GM19043 (cell line): ENCODE data around the gene MARCO.
"Not testable (repeated sequence)": the region's sequence is repeated elsewhere in the genome, so short reads cannot be mapped to it uniquely, and the experiment has no call there.

ENCODE experiments used
- ATAC-seq: cut with Tn5 transposase; IDR thresholded peaks from one replicate; pipeline ENCODE4 v1.9.1; 2021; ENCODE audit warnings: low read depth; ENCODE audit not compliant: unreplicated experiment

MARCO gene

GRCh38 chr2:118994778-118995177, 52.8 kb downstream of the MARCO start:
- ATAC-seq: no peak

GRCh38 chr2:119003856-119004255, 61.9 kb downstream of the MARCO start:
- not testable (repeated sequence) for ATAC-seq

GRCh38 chr2:119004602-119005001, 62.6 kb downstream of the MARCO start:
- ATAC-seq: no peak

- no peak for ATAC-seq
Observed at GRCh38 chr2:119005051-119005450, 63.1 kb downstream of the MARCO start.

- ATAC-seq: no peak
Observed at GRCh38 chr2:119005555-119005954, 63.6 kb downstream of the MARCO start.

- ATAC-seq: no peak
Observed at GRCh38 chr2:119006441-119006840, 64.4 kb downstream of the MARCO start.

GRCh38 chr2:119008108-119008507, 66.1 kb downstream of the MARCO start:
- no peak for ATAC-seq

GRCh38 chr2:119009110-119009509, 67.1 kb downstream of the MARCO start:
- no peak for ATAC-seq

GRCh38 chr2:119010336-119010735, 68.3 kb downstream of the MARCO start:
- ATAC-seq: no peak

- no peak for ATAC-seq
Observed at GRCh38 chr2:119011162-119011909, 69.3 kb downstream of the MARCO start.

- no peak for ATAC-seq
Observed at GRCh38 chr2:119011910-119012209, 69.9 kb downstream of the MARCO start.

- ATAC-seq: no peak
Observed at GRCh38 chr2:119012345-119013301, 70.6 kb downstream of the MARCO start.

- no peak for ATAC-seq
Observed at GRCh38 chr2:119013671-119014070, 71.7 kb downstream of the MARCO start.

- no peak for ATAC-seq
Observed at GRCh38 chr2:119015845-119016244, 73.9 kb downstream of the MARCO start.

GRCh38 chr2:119019521-119019920, 77.5 kb downstream of the MARCO start:
- no peak for ATAC-seq

- ATAC-seq: no peak
Observed at GRCh38 chr2:119022678-119023077, 80.7 kb downstream of the MARCO start.

GRCh38 chr2:119023534-119023933, 81.5 kb downstream of the MARCO start:
- no peak for ATAC-seq

GRCh38 chr2:119024152-119024551, 82.2 kb downstream of the MARCO start:
- ATAC-seq: no peak

GRCh38 chr2:119024568-119024967, 82.6 kb downstream of the MARCO start:
- ATAC-seq: no peak

- ATAC-seq: no peak
Observed at GRCh38 chr2:119025013-119025412, 83.0 kb downstream of the MARCO start.

- no peak for ATAC-seq
Observed at GRCh38 chr2:119025762-119026351, 83.9 kb downstream of the MARCO start.
